Measurements from ENCODE around the gene SH2B3. TPM values are rescaled to one million over a fixed set of nuclear protein-coding genes. Genes with fewer than 3 reads are reported as not detected.
"Not testable (repeated sequence)": the region's sequence is repeated elsewhere in the genome, so short reads cannot be mapped to it uniquely, and the experiment has no call there.

Gene SH2B3
- total and polyA plus RNA-seq, 10 donors = 11.5 to 105 (median 81.9) TPM

DNA sequence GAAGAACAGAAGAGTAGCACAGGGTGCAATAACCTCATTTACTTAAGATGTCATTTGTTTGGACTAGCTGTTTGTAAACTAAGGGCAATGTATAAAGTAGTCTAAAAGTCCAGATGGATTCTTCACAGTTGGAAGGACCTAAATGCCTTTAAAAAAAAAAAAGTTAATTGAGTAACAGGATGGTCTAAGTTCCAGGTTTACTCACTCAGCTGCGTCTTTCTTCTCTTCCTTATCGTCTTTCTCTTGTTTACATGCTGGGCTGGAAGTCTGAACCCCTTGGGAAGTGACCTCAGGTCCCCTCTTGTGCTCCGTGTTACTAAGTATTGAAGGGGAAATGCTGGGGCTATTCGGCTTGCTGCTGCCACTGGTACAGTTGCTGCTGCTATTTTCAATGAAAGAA is 82.5 kb downstream of the SH2B3 start:
- Histone ChIP-seq H3K36me3 (peaks cover 3 to 100% (median 74%) of the 10 kb centered on the region in 6 donors), H3K4me1 (no peaks in the 10 kb centered on the region), H3K9me3 (no peaks in the 10 kb centered on the region), H3K27ac (no peak overlapping the region), H3K27me3 (replicated peaks in 1 of 7) (no peaks in the 10 kb centered on the region), H3K4me3 (no peak overlapping the region)
- 72 to 84% (median 82%) methylated on average over 4 of the region's 4 CpGs for WGBS, 5 donors
- TF ChIP-seq POLR2A (IDR thresholded peaks at IDR 0.05) (no peak), POLR2AphosphoS5 (IDR thresholded peaks at IDR 0.05) (no peak)
- TF ChIP-seq, protein P1, sequence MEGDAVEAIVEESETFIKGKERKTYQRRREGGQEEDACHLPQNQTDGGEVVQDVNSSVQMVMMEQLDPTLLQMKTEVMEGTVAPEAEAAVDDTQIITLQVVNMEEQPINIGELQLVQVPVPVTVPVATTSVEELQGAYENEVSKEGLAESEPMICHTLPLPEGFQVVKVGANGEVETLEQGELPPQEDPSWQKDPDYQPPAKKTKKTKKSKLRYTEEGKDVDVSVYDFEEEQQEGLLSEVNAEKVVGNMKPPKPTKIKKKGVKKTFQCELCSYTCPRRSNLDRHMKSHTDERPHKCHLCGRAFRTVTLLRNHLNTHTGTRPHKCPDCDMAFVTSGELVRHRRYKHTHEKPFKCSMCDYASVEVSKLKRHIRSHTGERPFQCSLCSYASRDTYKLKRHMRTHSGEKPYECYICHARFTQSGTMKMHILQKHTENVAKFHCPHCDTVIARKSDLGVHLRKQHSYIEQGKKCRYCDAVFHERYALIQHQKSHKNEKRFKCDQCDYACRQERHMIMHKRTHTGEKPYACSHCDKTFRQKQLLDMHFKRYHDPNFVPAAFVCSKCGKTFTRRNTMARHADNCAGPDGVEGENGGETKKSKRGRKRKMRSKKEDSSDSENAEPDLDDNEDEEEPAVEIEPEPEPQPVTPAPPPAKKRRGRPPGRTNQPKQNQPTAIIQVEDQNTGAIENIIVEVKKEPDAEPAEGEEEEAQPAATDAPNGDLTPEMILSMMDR (IDR thresholded peaks at IDR 0.05 in 8 of 11, conservative IDR thresholded peaks at IDR 0.05 in 3 of 11) = no peak
- intact Hi-C loops (cut with DNase I; ENCODE audit: low total_unique reads) = no loop called here
- no peak for DNase-seq

DNA sequence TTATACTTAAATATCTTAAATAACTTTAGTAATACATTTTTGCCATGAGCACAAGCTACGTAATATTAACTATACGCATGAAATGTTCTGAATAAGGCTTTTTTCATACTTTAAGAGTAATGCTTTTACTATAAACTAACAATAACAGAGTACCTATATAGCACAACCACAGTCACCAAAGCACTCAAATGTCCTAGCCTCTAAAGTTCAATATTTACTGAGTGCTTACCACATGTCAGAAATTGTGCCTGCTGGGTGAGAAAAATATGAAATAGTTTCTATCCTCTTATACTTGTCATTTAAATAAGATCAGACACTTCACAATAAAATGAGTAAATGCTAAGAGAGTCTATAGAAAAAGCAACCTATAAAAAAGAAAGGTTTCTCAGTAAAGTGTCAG is 83.1 kb downstream of the SH2B3 start:
- H3K4me1 ChIP-seq = no peaks in the 10 kb centered on the region
- DNase-seq = no peak
- H3K27me3 ChIP-seq (replicated peaks in 1 of 7) = no peaks in the 10 kb centered on the region
- TF ChIP-seq, protein P1 (IDR thresholded peaks at IDR 0.05 in 8 of 11, conservative IDR thresholded peaks at IDR 0.05 in 3 of 11) = no peak
- TF ChIP-seq POLR2AphosphoS5 (IDR thresholded peaks at IDR 0.05) (no peak), POLR2A (IDR thresholded peaks at IDR 0.05) (no peak)
- WGBS, 5 donors = 98 to 99% (median 98%) methylated on average over 2 of the region's 2 CpGs
- H3K4me3 ChIP-seq = no peak overlapping the region
- intact Hi-C loops (cut with DNase I; ENCODE audit: low total_unique reads) = no loop called here
- peaks cover 3 to 100% (median 72%) of the 10 kb centered on the region in 6 donors for H3K36me3 ChIP-seq
- no peak overlapping the region for H3K27ac ChIP-seq
- H3K9me3 ChIP-seq = no peaks in the 10 kb centered on the region

DNA sequence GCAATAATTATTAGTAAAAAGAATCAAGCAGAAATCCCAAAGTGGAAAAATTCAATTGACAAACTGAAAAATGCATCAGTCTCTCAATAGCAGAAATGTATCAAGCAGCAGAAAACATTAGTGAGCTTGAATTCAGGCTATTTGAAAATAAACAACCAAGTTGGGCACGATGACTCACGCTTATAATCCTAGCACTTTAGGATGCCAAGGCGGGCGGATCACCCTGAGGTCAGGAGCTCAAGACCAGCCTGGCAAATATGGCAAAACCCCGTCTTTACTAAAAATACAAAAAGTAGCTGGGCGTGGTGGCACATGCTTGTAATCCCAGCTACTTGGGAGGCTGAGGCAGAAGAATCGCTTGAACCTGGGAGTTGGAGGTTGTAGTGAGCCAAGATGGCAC is 87.3 kb downstream of the SH2B3 start:
- 94 to 98% (median 96%) methylated on average over 7 of the region's 7 CpGs for WGBS, 5 donors
- intact Hi-C loops (cut with DNase I; ENCODE audit: low total_unique reads); H3K4me3 ChIP-seq; H3K27me3 ChIP-seq (replicated peaks in 1 of 7); H3K9me3 ChIP-seq; DNase-seq; H3K27ac ChIP-seq; H3K4me1 ChIP-seq: not testable (repeated sequence)
- peaks cover 0 to 99% (median 64%) of the 10 kb centered on the region in 6 donors for H3K36me3 ChIP-seq

DNA sequence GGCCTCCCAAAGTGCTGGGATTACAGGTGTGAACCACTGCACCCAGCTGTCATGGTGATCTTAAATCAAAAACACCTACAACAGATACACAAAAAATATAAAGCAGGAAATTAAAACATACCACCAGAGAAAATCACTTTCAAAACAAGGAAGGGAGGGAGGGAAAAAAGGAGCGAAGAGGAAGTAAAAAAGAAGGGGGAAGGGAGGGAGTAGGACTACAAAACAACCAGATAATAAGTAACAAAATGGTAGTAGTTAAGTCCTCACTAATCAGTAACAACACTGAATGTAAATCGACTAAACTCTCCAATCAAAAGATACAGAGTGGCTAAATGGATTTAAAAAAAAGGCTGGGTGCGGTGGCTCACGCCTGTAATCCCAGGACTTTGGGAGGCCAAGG is 89.0 kb downstream of the SH2B3 start:
- TF ChIP-seq POLR2A (IDR thresholded peaks at IDR 0.05) = no peak
- TF ChIP-seq POLR2AphosphoS5 (IDR thresholded peaks at IDR 0.05) = no peak
- TF ChIP-seq, protein P1 (IDR thresholded peaks at IDR 0.05 in 8 of 11, conservative IDR thresholded peaks at IDR 0.05 in 3 of 11) = no peak
- Histone ChIP-seq H3K9me3 (no peaks in the 10 kb centered on the region), H3K27ac (no peak overlapping the region), H3K4me1 (no peaks in the 10 kb centered on the region), H3K27me3 (replicated peaks in 1 of 7) (no peaks in the 10 kb centered on the region), H3K4me3 (no peak overlapping the region), H3K36me3 (peaks cover 0 to 98% (median 63%) of the 10 kb centered on the region in 6 donors)
- intact Hi-C loops (cut with DNase I; ENCODE audit: low total_unique reads) = no loop called here
- no peak for DNase-seq
- whole genome bisulfite sequencing, 5 donors = 88 to 92% (median 91%) methylated on average over 4 of the region's 4 CpGs

Other genes with a start within 250 kb of the SH2B3 start
- gene PHETA1, start 36.8 kb upstream of the SH2B3 start, total RNA-seq = 10 to 100 TPM; 16.5 to 39.7 (median 26.4) TPM
- gene PHETA1, start 36.8 kb upstream of the SH2B3 start, polyA plus RNA-seq = 10 to 100 TPM in 1 of 3 donors, 1 to 10 TPM in 2; 4.9 to 17.2 (median 7.7) TPM
- gene ATXN2, start 193.4 kb downstream of the SH2B3 start, total RNA-seq = 10 to 100 TPM; 51.7 to 77.8 (median 62.7) TPM
- 10 to 100 TPM in 2 of 3 donors, 1 to 10 TPM in 1; 7.7 to 14.5 (median 10.4) TPM for gene ATXN2, start 193.4 kb downstream of the SH2B3 start, polyA plus RNA-seq